A549 (cell line): ENCODE data around the gene FOXA1. TPM values are rescaled to one million over a fixed set of nuclear protein-coding genes. Genes with fewer than 3 reads are reported as not detected.
A peak's percentile ranks its signal among the peaks of the same experiment; 100 is the strongest.

Experiments used
- ATAC-seq, 2 experiments: fragments of 200-7000 bp in 1 of 2; fragments of >200 bp in 1 of 2; cut with Nextera tagmentation in 1 of 2; cut with Tn5 transposase in 1 of 2; 3 replicates each; pipeline versions ENCODE4 v1.8.0 to v1.9.1; 2018 to 2020; ENCODE audit warnings: mild to moderate bottlenecking in 1 of 2, moderate library complexity in 1 of 2
- CTCF ChIA-PET: fragments of 300-600 bp; sonication (Branson Sonifier 250); formaldehyde crosslinking; extraction: SDS; loops from one replicate; lab custom pipeline; 2021; ENCODE audit warnings: antibody characterized with exemption, inconsistent platforms; lab: Yijun Ruan, JAX
- POLR2A ChIA-PET: fragments of 350-600 bp; formaldehyde crosslinking; extraction: SDS; loops from one replicate; lab custom pipeline; 2021; ENCODE audit warnings: antibody characterized with exemption, inconsistent platforms; lab: Yijun Ruan, JAX
- DNase-seq, 2 experiments: peaks; one replicate each; pipeline versions ENCODE4 v3.0.0 to v3.0.0-alpha.2; 2011 to 2016; ENCODE audit warnings: low read depth in 1 of 2, low spot score in 1 of 2
- FAIRE-seq: peaks from 2 replicates; lab custom pipeline; 2011; peaks lifted over from hg19 to GRCh38; lab: Jason Lieb, UNC
- H3K27ac ChIP-seq, 2 experiments: fragments of >200 bp; sonication (Bioruptor Twin); formaldehyde crosslinking; 3 replicates each; pipeline ENCODE4 v1.5.1; 2016 to 2017
- H3K4me1 ChIP-seq: fragments of >200 bp; sonication (Bioruptor Twin); formaldehyde crosslinking; 3 replicates; pipeline ENCODE4 v1.6.1; 2016
- H3K4me2 ChIP-seq: fragments of >200 bp; sonication (Bioruptor Twin); formaldehyde crosslinking; 3 replicates; pipeline ENCODE4 v1.6.1; 2016
- H3K4me3 ChIP-seq: fragments of >200 bp; sonication (Bioruptor Twin); formaldehyde crosslinking; 3 replicates; pipeline ENCODE4 v1.5.1; 2016
- H3K9me3 ChIP-seq: fragments of >200 bp; sonication (Bioruptor Twin); formaldehyde crosslinking; 3 replicates; pipeline ENCODE4 v1.6.1; 2016
- CBX2 ChIP-seq: fragments of 200-600 bp; sonication (generic); IDR thresholded peaks from 2 replicates; pipeline ENCODE4 v1.6.1; 2016; ENCODE audit warnings: low read depth, mild to moderate bottlenecking, borderline replicate concordance
- CBX8 ChIP-seq: fragments of 200-600 bp; sonication (generic); IDR thresholded peaks from 2 replicates; pipeline ENCODE4 v1.6.1; 2016
- CHD4 ChIP-seq: fragments of 200-600 bp; sonication (generic); IDR thresholded peaks from 2 replicates; pipeline ENCODE4 v1.6.1; 2016; ENCODE audit warnings: antibody characterized with exemption, mild to moderate bottlenecking, borderline replicate concordance
- EHF ChIP-seq: fragments of 250-450 bp; sonication (Bioruptor Pico); IDR thresholded peaks from 2 replicates; pipeline ENCODE4 v1.5.0; 2020; ENCODE audit warnings: mild to moderate bottlenecking
- EP300 ChIP-seq, 2 experiments: fragments of >200 bp; sonication (Bioruptor Twin); formaldehyde crosslinking; IDR thresholded peaks; 2 replicates in 1 of 2; 3 replicates in 1 of 2; pipeline ENCODE4 v1.6.1; 2016 to 2017
- FOSB ChIP-seq: fragments of 250-450 bp; sonication (Bioruptor Pico); IDR thresholded peaks from 2 replicates; pipeline ENCODE4 v1.5.0; 2020; ENCODE audit warnings: mild to moderate bottlenecking, moderate library complexity
- FOSL2 ChIP-seq, 2 experiments: fragments of 450-650 bp in 1 of 2; fragments of >200 bp in 1 of 2; sonication (Bioruptor Twin) in 1 of 2; formaldehyde crosslinking; IDR thresholded peaks; 2 replicates each; pipeline versions ENCODE4 v1.5.0 to v1.6.1; 2016 to 2020; ENCODE audit warnings: mild to moderate bottlenecking in 1 of 2, moderate library complexity in 1 of 2
- HOXB5 ChIP-seq: fragments of 250-450 bp; sonication (Bioruptor Pico); IDR thresholded peaks from 2 replicates; pipeline ENCODE4 v1.5.0; 2020; ENCODE audit warnings: mild to moderate bottlenecking, moderate library complexity
- KDM1A ChIP-seq: fragments of 200-600 bp; sonication (generic); IDR thresholded peaks from 2 replicates; pipeline ENCODE4 v1.6.1; 2016; ENCODE audit warnings: low read depth, mild to moderate bottlenecking
- KDM5A ChIP-seq: fragments of 200-600 bp; sonication (generic); IDR thresholded peaks from 2 replicates; pipeline ENCODE4 v1.6.1; 2016; ENCODE audit warnings: antibody characterized with exemption, mild to moderate bottlenecking
- MAZ ChIP-seq: fragments of 150-350 bp; IDR thresholded peaks from 2 replicates; pipeline ENCODE4 v1.6.1; 2014; ENCODE audit warnings: antibody characterized with exemption, low read depth, low read length, borderline replicate concordance
- NFE2L2 ChIP-seq: fragments of 150-350 bp; conservative IDR thresholded peaks from 2 replicates; pipeline ENCODE4 v1.6.1; 2014; ENCODE audit warnings: low read length
- NR3C1 ChIP-seq: fragments of >200 bp; sonication (Bioruptor Twin); formaldehyde crosslinking; IDR thresholded peaks from 3 replicates; pipeline ENCODE4 v1.6.1; 2017
- POLR2A ChIP-seq: IDR thresholded peaks from 2 replicates; pipeline ENCODE4 v1.6.1; 2012; ENCODE audit warnings: mild to moderate bottlenecking, low read length
- RARB ChIP-seq: fragments of 250-450 bp; sonication (Bioruptor Pico); IDR thresholded peaks from 2 replicates; pipeline ENCODE4 v1.8.0; 2021; ENCODE audit warnings: mild to moderate bottlenecking, moderate library complexity
- RCOR1 ChIP-seq: fragments of 150-350 bp; IDR thresholded peaks from 2 replicates; pipeline ENCODE4 v1.6.1; 2014; ENCODE audit warnings: antibody characterized with exemption, low read length, low read depth
- RFX5 ChIP-seq: fragments of 450-650 bp; IDR thresholded peaks from 2 replicates; pipeline ENCODE4 v1.7.1; 2014; ENCODE audit warnings: antibody characterized with exemption, mild to moderate bottlenecking, moderate library complexity
- SMC3 ChIP-seq: fragments of >200 bp; sonication (Bioruptor Twin); formaldehyde crosslinking; IDR thresholded peaks from 3 replicates; pipeline ENCODE4 v1.6.1; 2018; ENCODE audit warnings: inconsistent platforms
- SREBF2 ChIP-seq: fragments of 450-650 bp; IDR thresholded peaks from 2 replicates; pipeline ENCODE4 v1.6.1; 2014; ENCODE audit warnings: mild to moderate bottlenecking, moderate library complexity
- TFCP2L1 ChIP-seq: fragments of 250-450 bp; sonication (Bioruptor Pico); IDR thresholded peaks from 2 replicates; pipeline ENCODE4 v1.5.0; 2021; ENCODE audit warnings: mild to moderate bottlenecking
- TP53 ChIP-seq: fragments of 250-450 bp; sonication (Bioruptor Pico); IDR thresholded peaks from 2 replicates; pipeline ENCODE4 v1.5.0; 2021; ENCODE audit warnings: mild to moderate bottlenecking, moderate library complexity
- ZC3H11A ChIP-seq: fragments of 450-650 bp; IDR thresholded peaks from 2 replicates; pipeline ENCODE4 v1.6.1; 2014; ENCODE audit warnings: antibody characterized with exemption, mild to moderate bottlenecking
- WGBS: methylation state at CpG from one replicate; pipeline ENCODE4 v1.1.6; 2017; ENCODE audit errors: missing lambda C conversion rate; 5-methylcytosine and 5-hydroxymethylcytosine counted together
- polyA plus RNA-seq, 4 experiments: library from polyadenylated mRNA; depleted of rRNA in 3 of 4; stranded (reverse); fragments of >200 nt; fragmentation: RNase III in 1 of 4; extraction: RNeasy Plus Mini Kit Qiagen cat#74134 plus additional on column Dnase treatment in 1 of 4; gene quantifications; 2 replicates in 3 of 4; 3 replicates in 1 of 4; pipeline ENCODE4 v1.2.3, GENCODE V29; 2011 to 2017
- TF ChIP-seq, protein P1 (sequence below): fragments of >200 bp; sonication (Bioruptor Twin); formaldehyde crosslinking; IDR thresholded peaks from 3 replicates; pipeline ENCODE4 v1.6.1; 2016
- TF ChIP-seq, protein P2 (sequence below): fragments of 250-450 bp; sonication (Bioruptor Pico); IDR thresholded peaks from 2 replicates; pipeline ENCODE4 v1.5.0; 2021; ENCODE audit warnings: mild to moderate bottlenecking, moderate library complexity, borderline replicate concordance
- TF ChIP-seq, protein P3 (sequence below): IDR thresholded peaks from 2 replicates; pipeline ENCODE4 v1.6.1; 2012
- TF ChIP-seq, protein P4 (sequence below): IDR thresholded peaks from 2 replicates; pipeline ENCODE4 v1.6.1; 2012
- TF ChIP-seq, protein P5 (sequence below): fragments of >200 bp; sonication (Bioruptor Twin); formaldehyde crosslinking; IDR thresholded peaks from 3 replicates; pipeline ENCODE4 v1.5.1; 2016
- TF ChIP-seq, protein P6 (sequence below): fragments of 250-450 bp; sonication (Bioruptor Pico); IDR thresholded peaks from 2 replicates; pipeline ENCODE4 v1.5.0; 2020; ENCODE audit warnings: low read depth, mild to moderate bottlenecking, moderate library complexity

Gene FOXA1
- polyA plus RNA-seq, 2 of the 4 experiments (the other 2 are of a cell fraction), result 5.5 to 17.9 TPM

DNA sequence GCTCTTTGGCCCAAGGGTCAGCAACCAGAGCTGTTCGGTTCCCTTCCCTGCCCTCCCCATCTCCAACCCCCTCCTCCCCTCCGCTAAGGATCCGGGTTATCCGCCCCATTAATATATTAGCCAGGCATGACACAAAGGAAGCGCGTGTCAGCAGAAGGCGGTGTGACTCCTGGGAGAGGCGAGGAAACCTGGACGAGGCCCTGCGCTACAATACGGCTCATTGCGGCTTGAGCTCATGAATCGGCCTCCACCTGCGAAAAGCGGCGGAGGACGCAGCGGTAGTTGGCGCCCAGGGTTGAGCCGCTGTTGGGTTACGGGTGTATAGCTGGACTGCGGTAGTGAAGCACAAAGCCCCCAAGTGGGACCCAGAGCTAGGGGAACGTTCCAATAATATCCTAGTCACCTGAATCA, 9.9 kb downstream of the FOXA1 start:
- no peak for DNase-seq
- Histone ChIP-seq H3K4me2 (no peak overlapping the region), H3K4me1 (peaks cover 27% of the 10 kb centered on the region), H3K4me3 (no peak overlapping the region), H3K9me3 (no peaks in the 10 kb centered on the region), H3K27ac (no peak overlapping the region; a peak in 1 of 6 replicates)
- WGBS, result 98% methylated on average over 22 of the region's 23 CpGs
- ATAC-seq, result no peak
- no peak for TF ChIP-seq RFX5
- TF ChIP-seq MAZ, result no peak
- no peak for TF ChIP-seq NFE2L2
- TF ChIP-seq KDM5A, result no peak
- no peak for TF ChIP-seq KDM1A
- TF ChIP-seq, protein P1, sequence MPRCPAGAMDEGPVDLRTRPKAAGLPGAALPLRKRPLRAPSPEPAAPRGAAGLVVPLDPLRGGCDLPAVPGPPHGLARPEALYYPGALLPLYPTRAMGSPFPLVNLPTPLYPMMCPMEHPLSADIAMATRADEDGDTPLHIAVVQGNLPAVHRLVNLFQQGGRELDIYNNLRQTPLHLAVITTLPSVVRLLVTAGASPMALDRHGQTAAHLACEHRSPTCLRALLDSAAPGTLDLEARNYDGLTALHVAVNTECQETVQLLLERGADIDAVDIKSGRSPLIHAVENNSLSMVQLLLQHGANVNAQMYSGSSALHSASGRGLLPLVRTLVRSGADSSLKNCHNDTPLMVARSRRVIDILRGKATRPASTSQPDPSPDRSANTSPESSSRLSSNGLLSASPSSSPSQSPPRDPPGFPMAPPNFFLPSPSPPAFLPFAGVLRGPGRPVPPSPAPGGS, result no peak
- TF ChIP-seq, protein P2, sequence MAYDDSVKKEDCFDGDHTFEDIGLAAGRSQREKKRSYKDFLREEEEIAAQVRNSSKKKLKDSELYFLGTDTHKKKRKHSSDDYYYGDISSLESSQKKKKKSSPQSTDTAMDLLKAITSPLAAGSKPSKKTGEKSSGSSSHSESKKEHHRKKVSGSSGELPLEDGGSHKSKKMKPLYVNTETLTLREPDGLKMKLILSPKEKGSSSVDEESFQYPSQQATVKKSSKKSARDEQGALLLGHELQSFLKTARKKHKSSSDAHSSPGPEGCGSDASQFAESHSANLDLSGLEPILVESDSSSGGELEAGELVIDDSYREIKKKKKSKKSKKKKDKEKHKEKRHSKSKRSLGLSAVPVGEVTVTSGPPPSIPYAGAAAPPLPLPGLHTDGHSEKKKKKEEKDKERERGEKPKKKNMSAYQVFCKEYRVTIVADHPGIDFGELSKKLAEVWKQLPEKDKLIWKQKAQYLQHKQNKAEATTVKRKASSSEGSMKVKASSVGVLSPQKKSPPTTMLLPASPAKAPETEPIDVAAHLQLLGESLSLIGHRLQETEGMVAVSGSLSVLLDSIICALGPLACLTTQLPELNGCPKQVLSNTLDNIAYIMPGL (CRISPR knock-in tag), result no peak
- TF ChIP-seq ZC3H11A, result no peak
- TF ChIP-seq, protein P3, sequence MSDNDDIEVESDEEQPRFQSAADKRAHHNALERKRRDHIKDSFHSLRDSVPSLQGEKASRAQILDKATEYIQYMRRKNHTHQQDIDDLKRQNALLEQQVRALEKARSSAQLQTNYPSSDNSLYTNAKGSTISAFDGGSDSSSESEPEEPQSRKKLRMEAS, result no peak
- TF ChIP-seq, protein P4, sequence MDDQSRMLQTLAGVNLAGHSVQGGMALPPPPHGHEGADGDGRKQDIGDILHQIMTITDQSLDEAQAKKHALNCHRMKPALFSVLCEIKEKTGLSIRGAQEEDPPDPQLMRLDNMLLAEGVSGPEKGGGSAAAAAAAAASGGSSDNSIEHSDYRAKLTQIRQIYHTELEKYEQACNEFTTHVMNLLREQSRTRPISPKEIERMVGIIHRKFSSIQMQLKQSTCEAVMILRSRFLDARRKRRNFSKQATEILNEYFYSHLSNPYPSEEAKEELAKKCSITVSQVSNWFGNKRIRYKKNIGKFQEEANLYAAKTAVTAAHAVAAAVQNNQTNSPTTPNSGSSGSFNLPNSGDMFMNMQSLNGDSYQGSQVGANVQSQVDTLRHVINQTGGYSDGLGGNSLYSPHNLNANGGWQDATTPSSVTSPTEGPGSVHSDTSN, result no peak
- TF ChIP-seq EHF (CRISPR knock-in tag), result no peak
- TF ChIP-seq TP53 (CRISPR knock-in tag), result no peak
- TF ChIP-seq EP300 (IDR thresholded peaks at IDR 0.05), result no peak
- CTCF ChIA-PET, result interaction anchor here (0.6 to 1.6 kb wide), 5 partner anchors 8 to 880 kb away, joined by 3 to 4 read pairs (median 3); partner anchors contain the start of gene FOXA1
- POLR2A ChIA-PET, result no interaction called here
- FAIRE-seq, result no peak

DNA sequence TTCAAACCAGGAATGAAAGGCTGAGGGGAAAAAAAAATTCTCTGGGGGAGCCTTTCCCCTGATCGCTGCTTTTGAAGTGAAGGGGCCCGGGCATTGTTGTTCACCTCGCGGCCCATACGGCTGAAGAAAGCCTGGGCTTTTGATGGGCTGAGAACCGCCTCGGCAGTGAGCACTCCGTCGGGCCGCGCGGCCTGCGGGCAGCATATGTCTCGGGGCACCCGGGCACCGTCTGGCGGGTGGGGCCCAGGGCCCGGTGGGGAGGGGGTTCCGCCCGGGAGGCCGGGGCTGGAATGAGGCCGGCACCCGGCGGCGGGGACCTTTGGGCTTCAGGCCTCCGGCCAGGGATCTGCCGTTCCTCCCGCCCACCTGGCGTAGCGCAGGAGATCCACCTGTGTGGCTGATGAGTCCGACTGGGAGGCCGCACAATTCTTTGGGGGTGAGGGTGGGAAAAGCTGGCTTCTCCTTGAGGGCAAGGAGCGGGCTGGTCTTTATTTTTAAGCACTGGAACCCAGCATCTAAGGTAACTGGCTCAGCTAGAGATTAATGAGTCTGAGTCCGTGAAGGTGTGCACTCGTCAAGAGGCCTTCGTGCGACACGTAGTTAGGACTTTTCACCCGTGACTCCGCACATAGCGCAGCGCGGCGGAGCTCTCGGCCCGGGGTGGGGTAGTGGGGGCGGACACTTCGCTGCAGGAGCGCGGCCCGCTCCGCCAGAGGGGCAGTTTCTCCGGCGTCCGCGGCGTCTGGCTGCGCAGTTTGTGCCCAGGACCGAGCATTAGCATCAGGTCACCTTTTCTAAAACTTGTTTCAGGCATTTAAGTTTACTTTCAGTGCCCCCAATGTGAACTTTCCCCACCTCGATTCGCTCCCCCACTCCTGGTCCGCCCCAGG, 10.6 kb downstream of the FOXA1 start:
- Histone ChIP-seq H3K27ac (peak overlapping the region; percentile 87 to 90), H3K9me3 (no peaks in the 10 kb centered on the region), H3K4me3 (peak overlapping the region; percentile 81), H3K4me1 (peaks cover 33% of the 10 kb centered on the region), H3K4me2 (peak overlapping the region; percentile 94)
- 92% methylated on average over 37 of the region's 62 CpGs for WGBS
- ChIA-PET CTCF (interaction anchor here (0.6 to 1.6 kb wide), 6 partner anchors 9 to 880 kb away, joined by 3 to 4 read pairs (median 3); partner anchors contain the start of gene FOXA1), POLR2A (no interaction called here)
- DNase-seq (no peak), ATAC-seq (no peak), FAIRE-seq (no peak)
- TF ChIP-seq POLR2A (no peak), FOSB (no peak), TFCP2L1 (no peak), RARB (CRISPR knock-in tag) (no peak), MAZ (no peak), HOXB5 (CRISPR knock-in tag) (no peak), EP300 (IDR thresholded peaks at IDR 0.05) (no peak), ZC3H11A (no peak), NR3C1 (no peak), CBX8 (no peak), RCOR1 (no peak), FOSL2 (IDR thresholded peaks at IDR 0.05) (no peak), FOSL2 (CRISPR knock-in tag; IDR thresholded peaks at IDR 0.05) (no peak), KDM1A (no peak), SMC3 (no peak), CBX2 (no peak), CHD4 (no peak), SREBF2 (no peak)
- TF ChIP-seq, protein P5, sequence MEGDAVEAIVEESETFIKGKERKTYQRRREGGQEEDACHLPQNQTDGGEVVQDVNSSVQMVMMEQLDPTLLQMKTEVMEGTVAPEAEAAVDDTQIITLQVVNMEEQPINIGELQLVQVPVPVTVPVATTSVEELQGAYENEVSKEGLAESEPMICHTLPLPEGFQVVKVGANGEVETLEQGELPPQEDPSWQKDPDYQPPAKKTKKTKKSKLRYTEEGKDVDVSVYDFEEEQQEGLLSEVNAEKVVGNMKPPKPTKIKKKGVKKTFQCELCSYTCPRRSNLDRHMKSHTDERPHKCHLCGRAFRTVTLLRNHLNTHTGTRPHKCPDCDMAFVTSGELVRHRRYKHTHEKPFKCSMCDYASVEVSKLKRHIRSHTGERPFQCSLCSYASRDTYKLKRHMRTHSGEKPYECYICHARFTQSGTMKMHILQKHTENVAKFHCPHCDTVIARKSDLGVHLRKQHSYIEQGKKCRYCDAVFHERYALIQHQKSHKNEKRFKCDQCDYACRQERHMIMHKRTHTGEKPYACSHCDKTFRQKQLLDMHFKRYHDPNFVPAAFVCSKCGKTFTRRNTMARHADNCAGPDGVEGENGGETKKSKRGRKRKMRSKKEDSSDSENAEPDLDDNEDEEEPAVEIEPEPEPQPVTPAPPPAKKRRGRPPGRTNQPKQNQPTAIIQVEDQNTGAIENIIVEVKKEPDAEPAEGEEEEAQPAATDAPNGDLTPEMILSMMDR, result no peak
- TF ChIP-seq, protein P6, sequence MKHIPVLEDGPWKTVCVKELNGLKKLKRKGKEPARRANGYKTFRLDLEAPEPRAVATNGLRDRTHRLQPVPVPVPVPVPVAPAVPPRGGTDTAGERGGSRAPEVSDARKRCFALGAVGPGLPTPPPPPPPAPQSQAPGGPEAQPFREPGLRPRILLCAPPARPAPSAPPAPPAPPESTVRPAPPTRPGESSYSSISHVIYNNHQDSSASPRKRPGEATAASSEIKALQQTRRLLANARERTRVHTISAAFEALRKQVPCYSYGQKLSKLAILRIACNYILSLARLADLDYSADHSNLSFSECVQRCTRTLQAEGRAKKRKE (CRISPR knock-in tag), result no peak
